ENCODE data around the gene FANCI. TPM values are rescaled to one million over a fixed set of nuclear protein-coding genes. Genes with fewer than 3 reads are reported as not detected.

Gene FANCI
- total and polyA plus RNA-seq, 2 of the 4 experiments (the other 2 are of a cell fraction), result 13.2 to 34.2 TPM

- ATAC-seq (ENCODE audit: low read depth) (no peak), DNase-seq (no peak)
- H4K8ac ChIP-seq (ENCODE audit: low read depth in 2 of 2, low read length in 2 of 2), result no peak overlapping the region
- no TSS peak for BruUV-seq (replicated peaks)
- no peaks in the 10 kb centered on the region for H3K4me1 ChIP-seq (ENCODE audit: control insufficient read depth, insufficient read depth, low read length)
- CTCF ChIA-PET, result no interaction called here
- H3K9me1 ChIP-seq (ENCODE audit: insufficient read depth, low read length), result no peaks in the 10 kb centered on the region
- no peak overlapping the region for H2AK5ac ChIP-seq (ENCODE audit: low read depth, low read length)
- H3K4me2 ChIP-seq (ENCODE audit: low read depth, low read length), result no peak overlapping the region
- 40% methylated on average over 2 of the region's 4 CpGs; no CpG with 5 or more reads in 1 of the 2 experiments for WGBS, 2 experiments (ENCODE audit: extremely low coverage in 2 of 2, insufficient read length in 1 of 2)
- in situ Hi-C loops (cut with MboI; ENCODE audit: low sequenced_read_pairs) (no loop called here), dilution Hi-C loops (cut with HindIII; ENCODE audit: low sequenced_read_pairs, unreplicated experiment) (no loop called here), intact Hi-C loops (cut with micrococcal nuclease) (no loop called here)
- H4K91ac ChIP-seq (ENCODE audit: insufficient read depth, low read depth, low read length), result no peak overlapping the region
- no peak overlapping the region for H2BK15ac ChIP-seq (ENCODE audit: low read depth, low read length)
- no peak overlapping the region for H2AFZ ChIP-seq (replicated peaks; ENCODE audit: low read length, poor library complexity)
- no peak overlapping the region for H3K56ac ChIP-seq (ENCODE audit: extremely low read depth, insufficient read depth, low read length)
- no peak overlapping the region for H3K23ac ChIP-seq (ENCODE audit: low read depth, low read length)
- no peak overlapping the region for H3K27ac ChIP-seq (ENCODE audit: insufficient read depth, low read length)
- peaks cover 55% of the 10 kb centered on the region for H3K27me3 ChIP-seq (ENCODE audit: control insufficient read depth, insufficient read depth, low read length)
- no peak overlapping the region for H2AK9ac ChIP-seq (replicated peaks; ENCODE audit: low read depth, low read length, poor library complexity)
- H3K36me3 ChIP-seq (ENCODE audit: control insufficient read depth, insufficient read depth, low read length), result no peaks in the 10 kb centered on the region
- H2BK20ac ChIP-seq (ENCODE audit: low read depth, low read length), result no peak overlapping the region
- no peak overlapping the region for H2BK120ac ChIP-seq (ENCODE audit: low read depth, low read length)
- no peak for TF ChIP-seq MAZ (IDR thresholded peaks at IDR 0.05; ENCODE audit: borderline replicate concordance, low read depth, low read length)
- TF ChIP-seq RAD21 (IDR thresholded peaks at IDR 0.05; ENCODE audit: low read length), result no peak
- no peak for TF ChIP-seq NFE2L2 (IDR thresholded peaks at IDR 0.05; ENCODE audit: low read depth, low read length)
- no peak for TF ChIP-seq CEBPB (IDR thresholded peaks at IDR 0.05; ENCODE audit: low read depth, low read length)
- no peak for TF ChIP-seq BHLHE40 (IDR thresholded peaks at IDR 0.05; ENCODE audit: low read depth, low read length)
- TF ChIP-seq FOS (IDR thresholded peaks at IDR 0.05; ENCODE audit: low read depth, low read length), result no peak
- no peak for TF ChIP-seq MAFK (IDR thresholded peaks at IDR 0.05; ENCODE audit: low read depth, low read length)
- no peak for TF ChIP-seq RCOR1 (IDR thresholded peaks at IDR 0.05; ENCODE audit: insufficient replicate concordance, low read length)
- no peaks in the 10 kb centered on the region for H3K9me3 ChIP-seq (ENCODE audit: control insufficient read depth, insufficient read depth, low read length)
- H3K14ac ChIP-seq (replicated peaks; ENCODE audit: low read depth, low read length), result no peak overlapping the region
- POLR2A ChIA-PET (ENCODE audit: unreplicated experiment), result no interaction called here
- no peak overlapping the region for H4K5ac ChIP-seq (ENCODE audit: low read depth, low read length)
- H2BK5ac ChIP-seq (ENCODE audit: low read depth, low read length, poor library complexity, severe bottlenecking), result no peak overlapping the region
- no peak overlapping the region for H3K18ac ChIP-seq (ENCODE audit: low read depth, low read length)
- H3K79me1 ChIP-seq (ENCODE audit: low read depth in 1 of 2, low read length in 2 of 2), result no peaks in the 10 kb centered on the region
- H3K4ac ChIP-seq (ENCODE audit: low read depth, low read length), result no peak overlapping the region
- H3K9ac ChIP-seq (ENCODE audit: low read depth, low read length), result no peak overlapping the region
- no peak overlapping the region for H3K4me3 ChIP-seq (ENCODE audit: insufficient read depth, low read depth, low read length)
- H4K20me1 ChIP-seq (ENCODE audit: insufficient read depth, low read length), result no peaks in the 10 kb centered on the region
Observed at GRCh38 chr15:89352476-89352875, 108.7 kb downstream of the FANCI start.
